Activated CD4-positive, alpha-beta T cell treated with anti-CD3 and anti-CD28 coated beads for 4 hours (primary cell): ENCODE data around the gene PRICKLE2.

Experiments
- DNase-seq, 2 donors: peaks; one replicate each; pipeline ENCODE4 v3.0.0-alpha.2; 2020

PRICKLE2 gene

DNA sequence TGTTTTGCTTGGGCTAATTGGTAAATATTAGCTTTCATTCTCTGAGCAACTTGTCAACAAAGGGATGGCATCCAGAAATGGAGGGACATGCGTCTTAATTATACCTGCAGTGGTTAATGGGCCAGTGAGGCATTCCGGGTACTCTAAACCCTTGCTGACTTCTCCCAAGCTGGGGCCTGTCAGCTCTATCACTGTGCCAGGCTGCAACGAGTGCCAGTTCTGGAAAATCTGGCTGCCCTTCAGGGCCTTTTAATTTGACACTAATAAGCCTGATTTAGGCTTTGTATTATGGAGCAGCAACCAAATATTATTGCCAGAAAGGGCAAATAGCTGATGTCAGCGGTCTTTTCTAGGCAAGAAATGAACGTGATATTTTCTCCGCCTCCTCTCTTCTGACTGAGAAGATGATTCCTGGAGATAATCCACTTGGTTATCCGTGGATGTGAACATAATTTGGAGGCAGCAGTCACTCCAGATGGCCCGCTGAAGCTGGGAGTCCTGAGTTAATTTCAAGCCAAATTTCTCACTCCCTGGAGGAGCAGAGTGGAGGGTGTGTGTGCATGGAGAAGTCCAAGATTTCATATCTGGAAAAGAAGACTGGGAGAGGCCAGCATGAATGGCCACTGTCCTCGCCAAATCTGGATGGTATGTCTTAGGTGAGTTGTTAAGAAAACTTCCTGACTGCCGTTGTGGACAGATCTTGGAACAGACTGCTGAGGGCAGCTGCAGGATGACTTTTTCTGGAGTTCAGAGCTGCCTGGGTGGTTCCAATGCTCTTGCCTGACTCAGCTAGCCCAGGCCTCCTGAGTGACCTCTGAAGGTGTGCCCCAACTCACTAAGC lies 157.5 kb downstream of the PRICKLE2 start:
- no peak for DNase-seq

DNA sequence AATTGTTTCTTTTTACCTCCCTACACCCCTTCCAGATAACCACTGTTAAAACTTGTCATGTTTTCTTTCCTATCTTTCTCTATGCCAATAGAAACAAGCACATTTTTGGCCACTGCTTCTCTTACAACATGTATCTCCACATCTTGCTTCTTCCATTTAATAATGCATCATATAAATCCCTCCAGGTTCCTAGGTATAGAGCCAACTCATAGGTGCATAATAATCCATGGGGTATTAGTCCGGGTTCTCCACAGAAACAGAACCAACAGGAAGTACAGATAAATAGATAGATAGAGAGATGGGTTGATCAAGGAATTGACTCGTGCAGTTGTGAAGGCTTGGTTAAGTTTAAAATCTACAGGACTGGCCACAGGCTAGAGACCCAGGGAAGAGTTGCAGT lies 160.5 kb downstream of the PRICKLE2 start:
- no peak for DNase-seq

DNA sequence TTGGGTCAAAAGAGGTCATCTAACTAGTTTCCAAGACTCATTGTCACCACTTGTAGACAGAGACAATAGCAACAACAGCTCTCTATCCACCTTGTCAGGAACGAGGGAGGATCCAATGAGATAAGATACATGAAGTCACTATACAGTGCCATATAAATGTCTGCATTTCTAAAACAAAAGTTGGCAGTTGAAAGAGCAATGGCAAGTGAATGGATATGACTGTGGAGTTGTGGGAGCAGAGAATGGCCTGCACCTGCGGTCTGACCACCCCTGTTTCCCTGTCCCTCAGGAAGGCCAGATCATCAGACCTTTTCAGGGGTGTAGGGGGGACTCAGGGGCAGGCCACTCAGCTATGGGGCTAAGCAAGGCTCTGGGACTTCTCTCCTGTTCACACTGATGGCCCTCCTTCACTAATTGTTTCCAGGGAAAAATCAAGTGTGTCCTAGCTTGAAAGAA lies 161.3 kb downstream of the PRICKLE2 start:
- no peak for DNase-seq

DNA sequence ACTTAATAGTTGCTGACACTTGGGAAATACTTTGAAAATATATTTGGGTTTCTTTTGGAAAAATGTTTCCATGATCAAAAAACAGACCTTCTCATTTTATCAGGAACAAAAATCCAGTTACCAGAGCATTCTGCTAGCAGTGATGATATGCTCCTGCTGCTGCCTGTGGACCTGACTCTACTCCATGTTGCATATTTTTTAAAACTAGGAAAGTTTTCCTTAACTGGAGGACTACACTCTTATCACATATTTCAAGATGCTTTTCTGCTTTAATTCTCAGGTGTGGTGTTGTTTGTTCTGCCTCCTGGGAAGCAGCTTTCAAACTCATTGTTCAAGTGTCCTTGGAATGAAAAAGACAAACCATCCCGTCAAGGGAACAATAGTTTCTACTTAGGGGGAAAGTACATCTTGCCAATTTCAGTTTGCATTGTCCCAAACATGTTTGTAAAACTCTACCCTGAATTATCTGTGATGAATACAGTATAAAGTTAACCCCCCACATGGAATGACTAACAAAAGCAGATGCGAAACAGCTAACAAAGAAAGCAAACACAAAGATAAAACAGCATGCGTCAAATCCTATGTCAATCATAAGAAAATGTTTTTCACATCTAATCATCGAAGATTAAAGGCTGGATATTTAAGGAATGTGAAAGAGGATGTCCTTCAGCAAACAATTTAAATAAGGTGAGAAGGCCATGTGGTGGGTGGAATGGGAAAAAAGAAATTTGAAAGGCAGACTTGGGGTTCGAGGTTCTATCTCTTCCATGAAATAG lies 161.9 kb downstream of the PRICKLE2 start:
- DNase-seq: no peak

DNA sequence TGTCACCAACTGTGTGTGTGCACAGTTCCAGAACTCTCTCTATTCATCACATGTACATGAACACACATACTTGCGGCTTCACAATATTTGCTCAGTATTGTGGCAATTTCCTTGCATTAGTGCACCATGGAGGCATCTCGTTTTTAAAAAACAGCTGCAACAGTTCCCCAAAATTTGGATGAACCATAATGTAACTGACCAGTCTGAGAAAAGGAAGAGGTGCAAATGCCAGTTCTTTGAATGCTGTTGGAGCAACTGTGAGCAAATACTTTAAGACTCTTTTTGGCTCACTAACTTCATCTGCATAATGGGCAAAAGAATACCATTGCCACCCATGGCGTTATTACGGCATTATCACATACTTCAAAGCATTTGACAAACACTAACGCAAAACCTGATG lies 163.6 kb downstream of the PRICKLE2 start:
- no peak for DNase-seq

DNA sequence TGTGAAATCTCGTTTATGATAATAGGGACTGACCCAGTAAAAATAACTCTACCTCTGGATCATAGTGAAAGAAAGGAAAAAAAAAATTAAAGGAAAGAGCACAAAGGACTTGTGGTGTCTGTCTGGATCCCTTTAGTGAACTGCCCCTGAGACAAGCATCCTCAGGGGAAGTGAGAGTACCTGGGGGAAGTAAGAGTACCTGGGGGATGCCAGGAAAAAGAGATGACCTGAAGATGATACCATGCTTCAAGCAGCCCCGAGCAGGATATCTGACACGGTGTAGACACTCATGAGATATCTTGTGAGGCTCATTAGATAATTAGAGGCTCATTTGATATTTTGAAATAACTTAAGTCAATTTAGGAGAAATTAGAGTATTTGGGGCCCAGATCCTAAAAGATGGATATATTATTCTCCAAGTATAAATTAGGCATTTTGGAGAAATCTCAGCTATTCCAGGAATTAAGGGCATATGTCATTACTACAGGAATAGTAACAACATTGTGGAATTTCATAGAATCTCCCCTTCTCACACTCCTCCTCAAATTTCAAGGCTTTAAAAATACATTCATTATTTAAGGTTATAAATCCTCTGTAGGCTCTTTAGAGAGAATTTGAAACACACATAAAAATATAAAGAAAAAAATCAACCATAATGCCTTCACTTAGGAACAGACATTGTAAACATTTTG lies 165.6 kb downstream of the PRICKLE2 start:
- no peak for DNase-seq

DNA sequence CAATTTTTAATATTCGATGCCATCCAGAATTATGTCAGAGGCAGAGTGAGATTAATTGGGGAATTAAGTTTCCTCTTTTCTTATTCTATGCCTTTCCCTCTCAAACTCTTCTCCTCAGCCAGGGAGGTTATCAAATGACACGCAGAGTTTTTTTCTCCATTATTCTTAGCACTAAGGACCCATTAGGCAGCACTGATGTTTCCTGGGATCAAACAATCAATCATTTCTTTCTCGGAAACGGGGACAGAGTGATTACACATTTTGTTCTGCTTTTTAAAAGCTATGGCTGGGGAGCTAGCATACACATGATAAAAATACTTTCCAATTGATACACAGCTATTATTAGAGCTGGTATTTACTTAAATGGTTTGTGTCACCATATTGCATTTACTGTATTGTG lies 166.7 kb downstream of the PRICKLE2 start:
- no peak for DNase-seq

DNA sequence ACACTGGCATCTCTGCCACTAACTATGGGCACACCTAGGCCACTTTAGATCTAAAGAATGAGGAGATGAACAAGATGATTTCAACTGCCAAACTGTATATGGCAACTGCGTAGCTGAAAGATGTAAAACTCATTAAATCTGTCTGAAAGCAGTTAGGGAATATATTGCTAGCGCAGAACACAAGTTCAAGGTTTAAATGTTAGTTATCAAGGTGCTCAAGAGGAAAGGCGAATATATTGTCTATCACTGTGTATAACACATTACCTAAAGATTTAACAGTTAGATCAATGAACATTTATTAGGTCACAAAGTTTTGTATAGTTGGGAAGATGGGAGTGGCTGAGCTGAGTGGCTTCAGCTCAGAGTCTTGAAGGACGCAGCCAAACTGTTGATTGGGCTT lies 168.0 kb downstream of the PRICKLE2 start:
- no peak for DNase-seq

DNA sequence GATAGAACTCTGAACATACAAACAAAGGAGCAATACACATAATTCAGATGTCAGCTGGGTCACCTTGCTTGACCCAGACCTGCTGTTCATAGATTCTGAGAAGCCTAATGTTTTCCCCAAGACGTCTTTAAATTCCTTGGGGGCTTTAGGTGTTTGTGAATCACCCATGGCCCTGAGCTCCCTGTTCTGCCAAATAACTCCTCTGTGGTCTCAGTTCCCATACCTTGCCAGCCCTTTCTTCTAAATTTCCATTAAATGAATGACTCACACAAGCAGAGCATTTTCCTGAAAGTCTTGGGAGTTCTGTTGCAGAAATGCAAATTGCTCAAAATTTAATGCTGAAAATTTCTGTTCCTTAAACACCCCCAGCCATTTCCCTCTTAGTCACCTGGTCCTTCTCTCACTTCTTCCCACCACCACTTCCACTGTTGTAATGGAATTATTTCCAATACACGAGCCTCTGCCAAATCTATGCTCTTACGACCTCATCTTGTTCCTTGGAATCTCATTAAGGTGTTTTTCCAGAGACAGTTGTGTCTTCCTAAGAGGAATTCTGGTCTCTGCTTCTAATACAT lies 168.6 kb downstream of the PRICKLE2 start:
- no peak for DNase-seq

DNA sequence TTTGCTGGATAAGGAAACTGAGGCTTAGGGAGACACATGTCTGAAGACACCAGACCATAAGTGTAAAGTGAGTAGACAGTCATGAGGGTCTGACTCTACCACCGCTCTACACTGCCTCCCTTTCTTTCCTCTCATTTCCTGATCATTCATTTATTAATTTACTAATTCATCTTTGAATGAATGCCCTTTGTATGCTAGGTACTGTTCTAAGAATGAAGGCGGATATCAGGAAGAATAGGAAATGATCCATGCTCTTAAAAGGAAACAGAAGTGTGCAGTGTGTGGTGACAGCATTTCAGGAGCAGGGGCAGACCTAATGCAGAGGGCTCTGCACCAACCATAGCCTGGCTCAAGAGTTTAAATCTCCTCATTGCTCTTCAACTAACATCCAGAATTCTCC lies 170.2 kb downstream of the PRICKLE2 start:
- no peak for DNase-seq

DNA sequence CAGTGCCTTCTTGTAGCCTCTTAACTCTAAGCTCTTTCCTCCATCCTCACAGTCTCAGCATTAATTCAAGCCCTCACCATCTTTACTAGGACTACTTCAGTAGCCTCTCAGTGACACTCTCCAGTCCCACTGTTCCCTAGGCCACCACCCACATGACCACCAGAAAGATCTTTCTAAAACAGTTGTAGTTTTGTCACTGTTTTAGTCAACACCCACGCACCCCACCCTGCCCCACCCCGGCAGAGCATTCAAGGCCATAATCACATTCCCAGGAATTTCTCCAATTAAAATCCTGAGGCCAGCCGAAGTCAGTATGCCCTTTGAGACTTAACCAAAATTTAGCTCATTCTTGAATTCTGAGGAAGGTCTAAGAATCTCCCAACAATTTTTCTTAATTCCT lies 170.8 kb downstream of the PRICKLE2 start:
- no peak for DNase-seq

DNA sequence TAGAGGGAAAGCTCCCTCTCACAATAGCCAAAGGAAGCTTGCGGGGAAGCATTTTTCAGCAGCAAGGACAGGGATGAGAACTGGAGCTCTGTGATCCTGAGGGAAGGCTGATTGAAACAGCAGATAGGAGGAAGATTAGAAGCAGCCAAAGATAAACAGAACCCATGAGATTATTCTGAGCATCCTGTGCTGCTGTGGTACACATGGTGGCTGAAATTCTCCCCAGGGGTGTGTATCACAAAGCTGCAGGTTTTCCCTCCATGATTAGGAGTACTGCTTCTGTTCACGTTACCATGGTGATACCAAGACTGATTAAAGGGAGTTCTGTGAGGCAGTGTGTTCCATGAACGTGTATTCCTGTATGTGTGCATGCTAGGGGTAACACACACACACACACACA lies 171.7 kb downstream of the PRICKLE2 start:
- no peak for DNase-seq

DNA sequence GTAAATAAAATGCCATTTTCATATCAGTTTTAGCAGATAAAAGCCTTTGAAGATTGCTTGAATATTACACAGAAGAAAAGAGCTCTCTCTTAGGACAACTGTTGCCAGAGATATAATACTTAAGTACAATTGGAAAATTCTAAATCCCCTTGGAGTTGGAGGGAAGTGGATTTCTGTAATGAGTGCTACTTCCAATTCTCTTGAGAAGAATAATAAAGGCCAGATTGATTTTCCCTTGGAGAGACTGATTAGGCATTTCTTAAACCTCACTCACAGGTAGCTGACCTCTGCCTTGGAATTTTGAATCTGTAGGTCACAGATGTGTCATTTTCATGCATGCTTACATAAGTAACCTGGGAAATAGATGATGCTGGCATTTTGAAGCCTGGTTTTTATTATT lies 172.1 kb downstream of the PRICKLE2 start:
- no peak for DNase-seq

DNA sequence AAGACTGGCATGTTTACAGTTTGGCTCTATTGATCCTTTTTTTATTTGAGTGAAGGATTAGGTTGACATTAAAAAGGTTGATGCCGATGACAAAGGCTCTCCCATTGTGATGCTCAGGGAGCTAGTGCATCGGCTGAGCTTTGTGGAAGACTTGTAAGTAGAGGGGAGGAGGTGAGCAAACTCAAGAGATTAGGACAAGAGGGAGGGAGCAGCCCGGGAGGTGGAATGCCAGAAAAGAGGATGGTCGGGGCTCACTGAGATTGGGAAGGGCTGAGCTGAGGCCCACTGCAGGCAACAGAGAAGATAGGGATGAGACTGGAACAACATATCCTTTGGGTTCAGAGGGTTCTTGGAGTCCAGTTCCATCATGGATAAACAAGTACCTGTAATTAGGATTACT lies 175.4 kb downstream of the PRICKLE2 start:
- no peak for DNase-seq

DNA sequence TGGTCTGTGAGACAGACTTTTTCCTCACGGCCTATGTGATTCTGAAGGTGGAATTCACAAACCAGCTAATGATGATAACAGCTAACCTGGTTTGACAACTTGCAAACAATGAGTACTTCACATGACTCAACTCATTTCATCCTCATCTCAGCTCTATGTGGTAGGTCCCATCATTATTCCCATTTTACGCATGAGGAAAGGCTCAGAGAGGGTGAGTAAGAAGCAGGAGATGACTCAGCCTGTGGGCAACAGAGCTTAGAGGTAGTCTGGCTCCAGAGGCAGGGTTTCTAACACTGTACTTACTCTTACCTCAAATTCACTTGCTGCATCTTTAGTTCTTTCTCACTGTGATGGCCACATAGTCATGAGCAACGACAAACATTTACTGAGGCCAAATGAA lies 176.1 kb downstream of the PRICKLE2 start:
- DNase-seq: no peak

DNA sequence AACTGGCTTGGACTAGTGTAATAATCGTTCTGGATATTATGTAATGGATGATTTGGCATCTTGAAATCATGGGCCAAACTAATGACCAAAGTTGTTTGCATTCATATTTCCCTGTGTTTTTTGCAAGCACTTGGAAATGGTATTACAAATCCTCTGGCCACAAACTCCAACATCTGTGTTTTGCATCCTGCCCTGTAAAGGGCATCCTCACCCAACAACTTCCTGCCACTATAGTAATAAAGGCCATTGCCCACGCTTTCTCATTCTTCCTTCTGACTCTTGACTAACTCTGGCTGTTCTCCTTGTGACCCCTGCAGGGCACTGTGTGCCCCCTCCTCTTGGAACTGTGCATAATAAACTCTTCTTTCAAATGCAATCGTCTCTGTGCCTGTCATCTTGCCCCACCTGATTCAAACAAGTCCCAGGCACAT lies 176.6 kb downstream of the PRICKLE2 start:
- DNase-seq: no peak

DNA sequence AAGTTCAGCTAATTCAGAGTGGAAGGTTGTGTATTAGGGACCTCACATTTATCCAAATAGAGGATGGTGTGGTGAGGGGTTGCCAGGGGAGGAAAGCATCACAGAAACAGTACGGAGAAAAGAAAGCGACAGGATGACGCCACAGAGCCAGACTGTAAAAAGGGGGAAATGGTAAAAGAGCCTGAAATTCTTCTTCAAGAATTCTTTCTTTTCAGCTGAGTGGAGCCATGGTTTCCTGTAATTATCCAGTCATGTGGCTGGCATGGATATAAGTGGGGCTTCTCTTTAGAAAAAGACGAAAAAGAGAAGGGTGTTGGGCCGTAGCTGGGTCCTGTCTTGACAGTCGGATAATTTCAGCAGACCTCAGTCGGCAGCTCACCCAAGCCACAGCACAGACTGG lies 177.5 kb downstream of the PRICKLE2 start:
- DNase-seq: no peak

DNA sequence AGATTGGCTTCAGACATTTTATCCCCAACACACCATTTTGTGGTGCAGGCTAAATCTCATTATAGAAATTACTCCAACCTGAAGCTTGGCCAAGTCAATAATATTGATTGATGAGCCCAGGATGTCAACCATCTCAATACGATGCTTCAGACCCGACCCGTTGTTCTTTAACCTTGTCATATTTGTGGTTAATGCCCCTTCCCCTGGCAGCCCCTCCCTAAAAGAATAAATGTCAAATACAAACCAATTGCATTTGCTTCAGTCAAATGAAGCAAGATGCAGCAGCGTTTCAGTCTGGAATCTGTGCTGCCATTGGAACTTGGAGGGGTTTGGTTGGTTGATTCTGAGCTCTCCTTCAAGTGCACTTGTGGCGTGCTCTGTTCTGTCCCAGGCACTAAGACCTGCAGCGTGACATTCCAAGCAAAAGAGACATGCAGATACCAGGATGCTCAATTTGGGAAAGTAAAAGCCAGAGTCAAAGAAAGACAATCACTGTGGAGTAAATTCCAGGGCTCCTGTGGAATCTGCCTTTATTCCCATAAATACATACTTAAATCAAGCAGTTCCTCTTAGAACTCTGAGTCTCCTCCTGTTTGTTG lies 178.2 kb downstream of the PRICKLE2 start:
- DNase-seq: no peak

DNA sequence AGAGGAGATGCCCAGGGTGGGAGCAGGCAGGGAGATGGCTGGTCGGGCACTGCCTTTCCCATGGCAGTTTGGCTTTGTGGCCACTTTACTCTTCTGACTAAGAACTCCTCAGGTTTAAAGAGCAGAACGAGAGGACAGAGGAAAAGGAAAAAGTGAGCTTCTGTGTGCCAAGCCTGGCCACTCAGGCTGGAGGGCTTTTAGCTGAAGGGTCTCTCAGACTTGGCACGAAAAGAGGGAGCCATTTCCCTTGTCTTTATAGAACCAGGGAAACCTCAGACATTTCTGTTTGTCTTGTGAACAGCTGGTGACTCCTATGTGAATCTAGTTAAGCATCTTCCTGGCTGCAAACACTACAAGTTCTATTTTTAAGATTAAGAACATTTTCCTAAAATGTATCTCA lies 178.7 kb downstream of the PRICKLE2 start:
- DNase-seq: no peak

DNA sequence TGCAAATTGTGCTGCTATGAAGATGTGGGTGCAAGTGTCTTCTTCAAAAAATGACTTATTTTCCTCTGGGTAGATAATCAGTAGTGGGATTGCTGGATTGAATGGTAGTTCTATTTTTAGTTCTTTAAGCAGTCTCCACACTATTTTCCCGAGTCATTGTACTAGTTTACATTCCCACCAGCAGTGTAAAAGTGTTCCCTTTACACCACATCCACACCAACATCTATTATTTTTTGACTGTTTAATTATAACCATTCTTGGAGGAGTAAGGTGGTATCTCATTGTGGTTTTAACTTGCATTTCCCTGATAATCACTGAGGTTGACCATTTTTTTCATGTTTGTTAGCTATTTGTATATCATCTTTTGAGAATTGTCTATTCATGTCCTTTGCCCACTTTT lies 182.3 kb downstream of the PRICKLE2 start:
- DNase-seq: no peak
